NCI-H1048 (cell line): Measurements from ENCODE around the gene DSCAM.

Source experiments
- DNase-seq: peaks from one replicate; lab custom pipeline; 2025; lab: John Stamatoyannopoulos, UW

Gene DSCAM

DNA sequence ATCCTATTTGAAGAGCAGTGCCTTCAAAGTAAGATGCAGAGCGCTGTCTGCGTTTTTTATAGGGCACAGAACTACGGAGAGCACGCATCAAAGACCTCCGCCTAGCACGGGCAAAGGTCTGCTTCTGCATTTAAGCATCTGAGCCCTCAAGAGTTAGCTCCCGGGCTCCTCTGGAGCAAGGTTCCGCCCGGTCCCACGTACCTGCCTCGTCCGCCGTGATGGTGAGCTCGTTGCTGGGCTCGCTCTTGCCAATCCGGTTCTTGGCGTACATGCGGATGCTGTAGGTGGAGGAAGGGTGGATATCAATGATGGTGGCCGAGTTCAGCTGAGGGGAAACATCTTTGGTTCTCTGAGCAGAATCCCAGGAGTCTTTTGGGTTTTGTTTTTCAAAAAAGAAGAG is 668.2 kb downstream of the DSCAM start:
- DNase-seq = no peak

DNA sequence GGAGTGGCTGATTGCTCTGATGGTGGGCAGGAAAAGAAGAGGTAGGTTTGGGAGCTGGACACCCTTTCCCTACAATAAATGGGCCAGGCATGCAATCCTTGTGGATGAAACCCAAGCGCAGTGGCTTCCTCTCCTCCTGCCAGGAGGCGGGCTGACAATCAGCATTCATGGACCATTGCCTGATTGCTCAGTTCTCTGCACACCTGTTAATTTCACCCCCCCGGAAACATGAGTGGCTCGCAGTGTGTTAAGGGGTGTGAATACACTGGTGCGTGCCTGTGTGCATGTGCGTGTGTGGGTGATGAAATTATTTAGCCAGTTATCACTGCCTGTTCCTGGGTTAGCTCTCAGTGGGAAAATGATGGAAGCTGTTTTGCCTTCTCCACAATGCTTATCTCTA is 669.0 kb downstream of the DSCAM start:
- DNase-seq = no peak

DNA sequence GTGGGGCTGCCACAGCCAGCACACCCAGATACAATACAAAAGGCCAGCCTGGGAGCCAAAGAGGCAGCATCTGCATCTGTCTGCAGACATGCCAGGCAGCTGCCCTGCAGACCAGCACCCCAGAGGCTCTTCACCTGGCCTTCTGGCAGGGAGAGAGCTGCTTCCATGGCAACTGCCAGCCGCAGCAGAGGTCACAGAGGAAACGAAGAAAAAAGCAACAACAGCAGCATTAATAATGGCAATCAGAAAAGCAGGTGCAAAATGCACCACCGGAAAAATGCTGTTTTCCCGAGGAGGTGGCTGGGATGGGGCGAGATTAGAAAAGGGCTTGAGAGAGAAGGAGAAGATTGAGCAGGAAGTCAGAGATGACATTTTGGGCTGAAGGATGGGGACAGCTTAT is 670.2 kb downstream of the DSCAM start:
- no peak for DNase-seq

GRCh38 chr21:40173816-40174215 is 673.1 kb downstream of the DSCAM start:
- DNase-seq = no peak

DNA sequence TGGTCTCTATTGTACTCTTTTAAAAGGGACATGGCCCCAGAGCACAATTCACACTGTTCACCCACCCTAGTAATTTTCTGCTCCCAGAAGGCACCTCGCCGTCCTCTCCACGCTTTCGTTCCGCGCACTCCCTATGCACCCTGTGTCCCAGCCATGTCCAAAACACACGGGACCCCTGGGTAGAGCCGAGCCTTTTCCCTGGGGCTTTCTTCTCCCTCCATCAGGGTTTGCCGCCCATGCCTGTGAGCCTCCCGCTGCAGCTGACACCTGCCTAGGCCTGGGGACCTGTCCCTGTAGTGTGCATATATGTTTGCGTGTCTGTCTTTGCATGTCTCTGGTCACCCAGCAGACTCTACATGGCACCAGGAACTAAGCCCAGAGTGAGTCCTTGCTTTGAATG is 677.0 kb downstream of the DSCAM start:
- no peak for DNase-seq

- DNase-seq = no peak
Measured at GRCh38 chr21:40166291-40166843, 680.6 kb downstream of the DSCAM start.

- DNase-seq = no peak
Measured at GRCh38 chr21:40165773-40166070, 681.2 kb downstream of the DSCAM start.

DNA sequence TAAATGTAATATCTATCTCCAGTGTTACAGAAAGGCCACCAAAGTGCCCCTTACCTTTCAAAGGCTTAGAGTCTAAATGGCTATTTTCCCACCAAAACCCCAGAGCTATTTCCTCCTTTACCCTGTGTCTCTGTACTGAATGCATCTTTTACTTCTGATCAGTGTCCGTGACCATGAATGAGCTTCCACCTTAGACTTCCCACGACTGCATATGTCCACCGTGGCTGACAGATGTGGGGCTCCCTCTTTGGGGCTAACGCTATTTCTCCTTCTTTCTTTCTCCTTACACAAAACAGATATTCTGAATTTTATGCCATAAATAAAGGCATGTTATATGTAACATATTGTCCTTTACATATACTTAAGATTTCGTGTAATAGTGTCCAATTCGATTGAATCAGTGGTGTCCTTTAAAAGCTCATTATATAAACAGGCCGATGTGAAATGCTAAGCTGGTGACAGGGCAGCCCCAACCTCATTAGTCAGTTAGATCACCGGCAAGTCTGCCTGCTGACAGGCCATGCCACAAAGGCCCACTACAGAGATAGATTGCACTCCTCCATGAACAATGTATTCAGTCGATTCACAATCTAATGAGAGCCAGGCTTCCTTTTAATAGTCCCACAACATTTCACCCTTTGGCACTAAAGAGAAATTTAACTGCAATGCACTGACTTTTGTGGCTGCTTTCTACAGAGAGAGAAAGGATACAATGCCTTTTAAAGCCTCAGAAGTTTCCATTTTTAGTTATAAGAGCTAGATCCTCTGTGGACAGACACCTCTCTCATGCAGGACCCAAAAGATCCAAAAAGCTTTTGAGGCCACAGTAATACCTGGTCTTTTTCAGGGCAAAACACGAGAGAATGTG is 681.8 kb downstream of the DSCAM start:
- no peak for DNase-seq

- DNase-seq = no peak
Measured at GRCh38 chr21:40162075-40162474, 684.9 kb downstream of the DSCAM start.

- no peak for DNase-seq
Measured at GRCh38 chr21:40160911-40161310, 686.0 kb downstream of the DSCAM start.

DNA sequence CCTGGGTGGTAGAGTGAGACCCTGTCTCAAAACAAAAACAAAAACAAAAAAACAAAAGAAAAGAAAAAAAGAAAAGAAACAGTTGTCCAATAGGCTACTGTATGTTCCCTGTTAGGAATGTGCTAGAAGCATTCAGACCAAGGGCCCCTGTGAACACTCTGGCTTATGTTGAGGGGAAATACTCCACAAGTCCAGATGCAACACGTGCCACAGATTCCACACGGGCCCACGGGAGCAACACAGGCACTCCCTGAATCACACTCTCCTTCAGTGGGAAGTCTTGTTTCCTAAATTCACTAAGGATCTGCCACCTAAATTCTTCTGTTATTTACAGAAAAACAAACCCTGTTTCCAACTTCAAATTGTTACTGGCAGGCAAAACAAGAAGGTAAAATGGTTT is 688.6 kb downstream of the DSCAM start:
- no peak for DNase-seq

DNA sequence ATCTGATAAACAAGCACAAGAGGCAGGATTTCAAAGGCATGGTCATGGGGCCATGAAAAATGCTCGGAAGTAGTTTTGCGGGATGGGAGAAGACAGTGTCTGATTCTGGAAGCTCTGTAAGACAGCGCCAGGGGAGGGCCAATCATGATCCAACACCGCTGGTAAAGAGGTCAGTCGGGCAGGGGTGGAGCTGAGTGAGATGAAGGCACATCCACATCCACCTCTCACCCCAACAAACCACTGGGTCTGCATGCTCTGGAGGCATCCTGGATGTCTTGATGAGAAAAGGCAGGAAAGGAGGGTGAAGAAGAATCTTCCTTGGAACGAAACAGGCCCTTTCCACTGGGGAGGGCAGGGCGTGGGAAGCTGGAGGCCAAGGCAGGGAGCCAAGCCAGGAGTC is 691.4 kb downstream of the DSCAM start:
- DNase-seq = no peak

- no peak for DNase-seq
Measured at GRCh38 chr21:40153351-40153750, 693.6 kb downstream of the DSCAM start.

DNA sequence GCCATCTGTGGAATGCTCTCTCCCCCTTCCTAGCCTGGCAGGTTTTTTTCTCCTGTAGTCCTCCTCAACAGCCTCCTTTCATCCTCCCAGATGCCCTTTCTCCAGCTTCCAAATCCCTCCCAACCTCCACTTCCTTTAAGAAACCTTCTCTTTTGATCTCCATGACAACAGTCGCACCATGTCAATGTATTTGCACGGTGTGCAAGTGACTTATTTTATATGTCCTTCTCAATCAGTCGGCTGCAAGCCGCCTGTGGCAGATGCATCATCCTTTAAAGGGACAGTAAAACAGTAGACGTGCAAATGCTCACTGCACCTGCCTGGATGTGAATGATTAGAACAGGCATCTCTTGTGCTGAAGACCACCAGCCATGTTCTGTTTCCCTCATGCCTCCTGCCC is 694.5 kb downstream of the DSCAM start:
- DNase-seq = no peak

- no peak for DNase-seq
Measured at GRCh38 chr21:40151611-40152010, 695.3 kb downstream of the DSCAM start.

DNA sequence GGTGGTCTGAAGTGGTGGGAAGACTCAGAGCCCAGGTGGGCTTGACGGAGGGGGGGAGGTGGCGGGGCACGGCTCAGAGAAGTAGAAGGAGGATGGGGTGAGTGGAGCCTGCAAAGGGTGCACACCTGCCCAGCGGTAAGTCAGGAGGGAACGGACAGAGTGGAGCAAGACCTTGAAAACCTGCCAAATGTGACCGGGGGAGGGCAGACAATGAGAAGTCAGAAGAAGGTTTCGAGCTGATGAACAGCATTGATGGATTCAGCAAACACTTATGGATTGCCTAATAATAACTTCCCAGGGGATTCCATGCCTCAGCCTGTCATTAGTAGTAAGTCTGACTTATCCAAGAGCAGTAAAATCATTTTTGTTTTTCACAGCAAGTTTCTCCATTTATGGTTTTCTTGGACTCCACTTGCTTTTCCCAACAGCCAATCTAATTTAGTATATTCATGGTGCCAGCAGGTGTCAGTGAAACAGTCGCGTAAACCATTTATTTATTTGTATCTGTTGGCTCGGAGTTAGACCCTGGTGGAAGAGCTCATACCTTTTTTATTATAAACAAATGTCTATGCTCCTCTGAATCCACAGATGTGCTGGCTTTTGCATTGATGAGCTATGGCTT is 700.6 kb downstream of the DSCAM start:
- no peak for DNase-seq

DNA sequence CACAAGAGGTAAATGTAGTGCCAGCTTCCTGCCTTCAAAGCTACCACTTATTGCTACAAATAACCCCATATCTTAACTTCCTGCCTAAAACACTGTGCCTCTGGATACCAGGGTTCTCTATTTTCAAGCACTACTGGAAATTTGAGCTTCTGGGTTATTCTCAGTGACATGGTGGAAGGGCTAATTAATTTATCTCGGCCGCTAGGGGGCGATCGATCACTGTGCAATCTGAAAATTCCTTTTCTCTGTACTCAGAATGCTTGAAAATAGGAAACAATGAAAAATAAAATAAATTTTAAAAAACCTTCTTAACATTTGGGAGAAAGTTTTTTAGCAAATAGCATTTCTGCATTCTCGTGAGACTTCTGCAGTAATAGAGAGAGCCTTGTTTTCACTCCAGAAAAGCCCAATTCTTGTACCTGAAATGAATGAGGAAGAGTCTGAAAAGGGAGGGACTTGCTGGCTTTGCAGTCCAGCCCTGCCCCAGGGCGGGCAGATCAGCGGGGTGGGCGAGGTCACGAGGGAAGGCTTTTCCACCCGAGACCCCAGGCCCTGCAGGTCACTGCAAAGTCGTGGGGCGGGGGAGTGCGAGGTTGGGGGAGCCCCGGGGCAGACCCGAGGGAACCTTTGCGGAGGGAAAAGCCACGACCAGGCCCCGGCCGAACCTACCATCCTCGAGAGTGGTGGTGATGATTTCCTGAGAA is 703.0 kb downstream of the DSCAM start:
- no peak for DNase-seq

GRCh38 chr21:40141621-40142020 is 705.3 kb downstream of the DSCAM start:
- DNase-seq = no peak

GRCh38 chr21:40140675-40141074 is 706.3 kb downstream of the DSCAM start:
- no peak for DNase-seq

DNA sequence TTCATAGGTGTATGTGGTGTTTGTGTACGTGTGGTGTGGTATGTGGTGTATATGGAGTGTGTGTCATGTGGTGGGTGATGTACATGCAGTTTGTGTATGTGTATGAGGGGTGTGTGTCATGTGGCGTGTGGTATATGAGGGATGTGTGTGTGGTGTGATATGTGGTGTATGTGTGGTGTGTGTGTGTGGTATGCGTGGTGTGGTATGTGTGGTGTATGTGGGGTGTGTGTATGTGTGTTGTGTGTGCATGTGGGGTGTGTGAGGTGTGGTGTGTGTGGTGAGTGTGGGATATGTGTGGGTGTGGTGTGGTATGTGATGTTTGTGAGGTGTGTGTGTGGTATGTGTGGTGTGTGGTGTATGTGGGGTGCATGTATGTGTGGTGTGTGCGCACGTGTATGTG is 707.3 kb downstream of the DSCAM start:
- no peak for DNase-seq

DNA sequence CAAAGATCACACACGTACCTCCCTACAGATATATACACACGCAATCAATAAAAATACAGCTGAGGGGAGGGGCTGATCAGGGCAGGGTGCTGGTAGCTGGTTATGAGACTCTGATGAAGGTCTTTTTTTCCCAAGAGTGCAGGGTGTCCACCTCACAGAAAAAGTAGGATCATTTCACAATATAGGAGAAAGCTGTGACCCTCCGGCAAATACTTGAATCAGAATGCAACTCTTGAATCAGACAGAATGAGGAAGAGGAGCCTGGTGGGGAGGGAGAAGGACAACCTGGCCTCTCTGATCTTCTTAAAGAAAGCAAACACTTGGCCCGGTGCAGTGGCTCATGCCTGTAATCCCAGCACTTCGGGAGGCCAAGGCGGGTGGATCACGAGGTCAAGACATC is 710.4 kb downstream of the DSCAM start:
- no peak for DNase-seq

GRCh38 chr21:40134731-40135492 is 712.0 kb downstream of the DSCAM start:
- DNase-seq = no peak
